Measurements from ENCODE around the gene ECHS1.

- TF ChIP-seq CTCF (IDR thresholded peaks at IDR 0.05 in 8 of 11, conservative IDR thresholded peaks at IDR 0.05 in 3 of 11) = no peak
- peak in 1 of 3 donors; percentile 22 for TF ChIP-seq POLR2AphosphoS5 (IDR thresholded peaks at IDR 0.05)
- TF ChIP-seq POLR2A (IDR thresholded peaks at IDR 0.05) = no peak
Observed at GRCh38 chr10:133399123-133399601, 26.0 kb upstream of the ECHS1 start.

Measured in spleen (tissue), 7 donors.